Measurements from ENCODE around the gene MBD5. TPM values are rescaled to one million over a fixed set of nuclear protein-coding genes. Genes with fewer than 3 reads are reported as not detected.

MBD5 gene
- total and polyA plus RNA-seq, 3 donors from 2014 or later, result 29.0 to 60.3 (median 55.4) TPM

DNA sequence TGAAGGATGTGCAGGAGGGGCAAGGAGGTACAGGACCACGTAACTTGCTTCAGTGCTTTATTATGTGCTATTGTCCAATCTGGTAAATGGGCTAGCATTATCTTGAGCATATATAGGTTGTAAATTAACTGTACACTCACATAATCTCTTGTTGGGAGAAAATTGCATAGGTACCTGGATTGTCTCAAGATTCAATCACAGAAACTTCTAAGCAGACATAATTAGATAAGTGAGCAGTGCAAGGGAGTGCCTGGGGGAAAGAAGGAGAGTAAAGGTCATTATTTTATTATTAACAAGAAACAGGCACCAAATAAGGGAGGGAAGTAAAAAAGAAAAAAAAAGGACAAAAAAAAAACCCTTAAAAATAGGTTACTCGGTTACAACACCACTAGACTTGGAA, 186.2 kb downstream of the MBD5 start:
- Histone ChIP-seq H3K4me1 (no peaks in the 10 kb centered on the region), H3K27ac (no peak overlapping the region), H3K9me3 (no peaks in the 10 kb centered on the region), H3K27me3 (no peaks in the 10 kb centered on the region), H3K36me3 (ENCODE audit: low read depth, missing control alignments) (no peaks in the 10 kb centered on the region), H3K4me3 (no peak overlapping the region)
- DNase-seq, result no peak
- no peak for TF ChIP-seq POLR2A (IDR thresholded peaks at IDR 0.05)
- TF ChIP-seq, protein P1, sequence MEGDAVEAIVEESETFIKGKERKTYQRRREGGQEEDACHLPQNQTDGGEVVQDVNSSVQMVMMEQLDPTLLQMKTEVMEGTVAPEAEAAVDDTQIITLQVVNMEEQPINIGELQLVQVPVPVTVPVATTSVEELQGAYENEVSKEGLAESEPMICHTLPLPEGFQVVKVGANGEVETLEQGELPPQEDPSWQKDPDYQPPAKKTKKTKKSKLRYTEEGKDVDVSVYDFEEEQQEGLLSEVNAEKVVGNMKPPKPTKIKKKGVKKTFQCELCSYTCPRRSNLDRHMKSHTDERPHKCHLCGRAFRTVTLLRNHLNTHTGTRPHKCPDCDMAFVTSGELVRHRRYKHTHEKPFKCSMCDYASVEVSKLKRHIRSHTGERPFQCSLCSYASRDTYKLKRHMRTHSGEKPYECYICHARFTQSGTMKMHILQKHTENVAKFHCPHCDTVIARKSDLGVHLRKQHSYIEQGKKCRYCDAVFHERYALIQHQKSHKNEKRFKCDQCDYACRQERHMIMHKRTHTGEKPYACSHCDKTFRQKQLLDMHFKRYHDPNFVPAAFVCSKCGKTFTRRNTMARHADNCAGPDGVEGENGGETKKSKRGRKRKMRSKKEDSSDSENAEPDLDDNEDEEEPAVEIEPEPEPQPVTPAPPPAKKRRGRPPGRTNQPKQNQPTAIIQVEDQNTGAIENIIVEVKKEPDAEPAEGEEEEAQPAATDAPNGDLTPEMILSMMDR (IDR thresholded peaks at IDR 0.05), result no peak
- 76 to 82% methylated on average over 2 of the region's 2 CpGs for WGBS, 2 donors
- intact Hi-C loops (cut with DNase I; ENCODE audit: low total_unique reads), result no loop called here

DNA sequence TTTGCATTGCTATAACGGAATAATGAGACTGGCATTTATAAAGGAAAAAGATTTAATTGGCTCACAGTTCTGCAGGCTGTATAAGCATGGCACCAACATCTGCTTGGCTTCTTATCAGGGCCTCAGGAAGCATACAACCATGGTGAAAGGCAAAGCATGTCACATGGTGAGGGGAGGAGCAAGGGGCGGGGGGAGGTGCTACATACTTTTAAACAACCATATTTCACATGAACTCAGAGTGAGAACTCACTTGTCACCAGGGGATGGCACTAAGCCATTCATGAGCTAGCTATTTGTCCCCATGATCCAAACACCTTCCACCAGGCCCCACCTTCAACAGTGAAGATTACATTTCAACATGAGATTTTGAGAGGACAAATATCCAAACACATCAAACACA, 188.7 kb downstream of the MBD5 start:
- Histone ChIP-seq H3K36me3 (ENCODE audit: low read depth, missing control alignments) (no peaks in the 10 kb centered on the region), H3K27me3 (no peaks in the 10 kb centered on the region), H3K9me3 (no peaks in the 10 kb centered on the region), H3K27ac (no peak overlapping the region), H3K4me3 (no peak overlapping the region), H3K4me1 (no peaks in the 10 kb centered on the region)
- intact Hi-C loops (cut with DNase I; ENCODE audit: low total_unique reads), result no loop called here
- no peak for DNase-seq
- TF ChIP-seq, protein P1 (IDR thresholded peaks at IDR 0.05), result no peak
- TF ChIP-seq POLR2A (IDR thresholded peaks at IDR 0.05), result no peak
- WGBS, 2 donors, result 90 to 96% methylated on average over 2 of the region's 2 CpGs

DNA sequence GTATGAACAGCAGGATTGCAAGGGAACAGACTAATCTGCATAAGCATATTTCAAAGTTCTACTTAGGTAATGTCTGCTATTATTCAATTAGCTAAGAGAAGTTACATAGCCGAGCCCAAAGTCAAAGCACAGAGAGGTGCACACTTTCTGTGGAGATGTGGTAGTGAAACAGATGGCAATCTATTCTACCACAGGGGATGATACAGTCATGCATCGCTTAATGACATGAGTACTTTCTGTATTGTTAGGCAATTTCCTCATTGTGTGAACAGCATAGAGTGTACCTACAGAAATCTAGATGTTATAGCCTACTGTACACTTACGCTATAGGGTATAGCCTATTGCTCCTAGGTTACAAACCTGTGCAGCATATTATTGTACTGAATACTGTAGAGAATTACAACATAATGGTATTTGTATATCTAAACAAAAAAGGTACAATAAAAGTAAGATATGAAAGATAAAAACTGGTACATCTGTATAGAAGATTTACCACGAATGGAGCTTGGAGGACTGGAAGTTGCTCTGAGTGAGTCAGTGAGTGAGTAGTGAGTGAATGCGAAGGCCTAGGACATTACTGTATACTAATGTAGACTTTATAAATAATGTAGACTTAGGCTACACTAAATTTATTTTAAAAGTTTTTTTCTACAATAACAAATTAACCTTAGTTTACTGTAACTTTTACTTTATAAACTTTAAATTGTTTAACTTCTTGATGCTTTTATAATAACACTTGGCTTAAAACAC, 197.6 kb downstream of the MBD5 start:
- Histone ChIP-seq H3K4me1 (no peaks in the 10 kb centered on the region), H3K27me3 (no peaks in the 10 kb centered on the region), H3K36me3 (ENCODE audit: low read depth, missing control alignments) (no peaks in the 10 kb centered on the region), H3K27ac (no peak overlapping the region), H3K9me3 (no peaks in the 10 kb centered on the region), H3K4me3 (no peak overlapping the region)
- TF ChIP-seq, protein P1 (IDR thresholded peaks at IDR 0.05), result no peak
- no peak for DNase-seq
- intact Hi-C loops (cut with DNase I; ENCODE audit: low total_unique reads), result no loop called here
- 95 to 97% methylated on average over 5 of the region's 5 CpGs for WGBS, 2 donors

DNA sequence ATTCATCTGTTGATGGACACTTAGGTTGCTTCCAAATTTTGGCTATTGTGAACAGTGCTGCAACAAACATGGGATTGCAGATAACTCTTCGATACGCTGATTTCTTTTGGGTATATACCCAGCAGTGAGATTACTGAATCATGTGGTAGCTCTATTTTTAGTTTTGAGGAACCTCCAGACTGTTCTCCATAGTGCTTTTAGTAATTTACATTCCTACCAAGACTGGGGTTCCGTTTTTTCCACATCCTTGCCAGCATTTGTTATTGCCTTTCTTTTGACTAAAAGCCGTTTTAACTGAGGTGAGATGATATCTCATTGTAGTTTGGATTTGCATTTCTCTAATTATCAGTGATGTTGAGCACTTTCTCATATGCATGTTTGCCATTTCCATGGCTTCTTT, 200.3 kb downstream of the MBD5 start:
- TF ChIP-seq, protein P1 (IDR thresholded peaks at IDR 0.05), result no peak
- no peak for TF ChIP-seq POLR2A (IDR thresholded peaks at IDR 0.05)
- Histone ChIP-seq H3K27me3 (no peaks in the 10 kb centered on the region), H3K9me3 (no peaks in the 10 kb centered on the region), H3K4me3 (no peak overlapping the region), H3K27ac (no peak overlapping the region), H3K36me3 (ENCODE audit: low read depth, missing control alignments) (no peaks in the 10 kb centered on the region), H3K4me1 (no peaks in the 10 kb centered on the region)
- intact Hi-C loops (cut with DNase I; ENCODE audit: low total_unique reads), result no loop called here
- DNase-seq, result no peak
- WGBS, 2 donors, result 93 to 97% methylated on average over 4 of the region's 4 CpGs

DNA sequence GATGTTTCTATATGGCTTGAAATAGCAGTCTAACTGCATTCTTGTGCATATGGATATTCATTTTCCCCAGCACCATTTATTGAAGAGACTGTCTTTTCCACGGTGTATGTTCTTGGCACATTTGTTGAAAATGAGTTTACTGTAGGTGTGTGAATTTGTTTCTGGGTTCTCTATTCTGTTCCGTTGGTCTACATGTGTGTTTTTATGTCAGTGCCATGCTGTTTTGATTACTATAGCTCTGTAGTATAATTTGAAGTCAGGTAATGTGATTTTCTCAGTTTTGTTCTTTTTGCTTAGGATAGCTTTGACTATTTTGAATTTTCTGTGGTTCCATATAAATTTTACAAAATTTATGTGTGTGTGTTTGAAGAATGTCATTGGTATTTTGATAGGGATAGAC, 201.0 kb downstream of the MBD5 start:
- Histone ChIP-seq H3K4me3 (no peak overlapping the region), H3K27me3 (no peaks in the 10 kb centered on the region), H3K36me3 (ENCODE audit: low read depth, missing control alignments) (no peaks in the 10 kb centered on the region), H3K27ac (no peak overlapping the region), H3K9me3 (no peaks in the 10 kb centered on the region), H3K4me1 (no peaks in the 10 kb centered on the region)
- intact Hi-C loops (cut with DNase I; ENCODE audit: low total_unique reads), result no loop called here
- TF ChIP-seq, protein P1 (IDR thresholded peaks at IDR 0.05), result no peak
- TF ChIP-seq POLR2A (IDR thresholded peaks at IDR 0.05), result no peak
- DNase-seq, result no peak
- WGBS, 2 donors, result 98 to 99% methylated on average over 2 of the region's 2 CpGs
